ENCODE results near the gene TMEM130.

The TMEM130 gene, protein sequence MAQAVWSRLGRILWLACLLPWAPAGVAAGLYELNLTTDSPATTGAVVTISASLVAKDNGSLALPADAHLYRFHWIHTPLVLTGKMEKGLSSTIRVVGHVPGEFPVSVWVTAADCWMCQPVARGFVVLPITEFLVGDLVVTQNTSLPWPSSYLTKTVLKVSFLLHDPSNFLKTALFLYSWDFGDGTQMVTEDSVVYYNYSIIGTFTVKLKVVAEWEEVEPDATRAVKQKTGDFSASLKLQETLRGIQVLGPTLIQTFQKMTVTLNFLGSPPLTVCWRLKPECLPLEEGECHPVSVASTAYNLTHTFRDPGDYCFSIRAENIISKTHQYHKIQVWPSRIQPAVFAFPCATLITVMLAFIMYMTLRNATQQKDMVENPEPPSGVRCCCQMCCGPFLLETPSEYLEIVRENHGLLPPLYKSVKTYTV

DNA sequence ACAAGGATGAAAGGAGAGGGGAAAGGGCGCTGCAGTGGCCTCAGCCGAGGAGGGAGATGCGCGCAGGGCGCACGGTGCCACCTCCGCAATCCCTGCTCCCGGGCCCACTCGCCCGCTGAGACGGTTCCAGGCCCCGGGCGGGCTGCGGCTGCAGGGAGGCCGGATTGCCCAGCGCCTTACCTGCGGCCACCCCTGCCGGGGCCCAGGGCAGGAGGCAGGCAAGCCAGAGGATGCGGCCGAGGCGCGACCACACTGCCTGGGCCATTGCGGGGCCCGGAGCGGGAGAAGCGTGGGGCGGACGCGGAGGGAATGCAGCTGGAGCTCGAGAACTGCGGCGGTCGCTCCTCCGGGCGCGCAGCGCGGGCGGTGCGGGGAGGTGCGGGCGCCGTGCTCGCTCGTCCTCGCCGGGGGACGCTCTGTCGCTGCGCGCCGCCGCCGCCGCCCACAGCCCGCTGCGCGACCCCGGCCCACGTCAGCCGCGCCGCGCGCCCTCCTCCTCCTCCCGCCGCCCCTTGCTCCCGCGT, at the start of gene TMEM130:
TSS of gene TMEM130 (minus strand) at position 418 of the 524 bp plus-strand sequence. CDS start at position 265, 153 bp downstream.
- no peak for DNase-seq (ENCODE audit: low read depth in 1 of 2, low spot score in 1 of 2)

DNA sequence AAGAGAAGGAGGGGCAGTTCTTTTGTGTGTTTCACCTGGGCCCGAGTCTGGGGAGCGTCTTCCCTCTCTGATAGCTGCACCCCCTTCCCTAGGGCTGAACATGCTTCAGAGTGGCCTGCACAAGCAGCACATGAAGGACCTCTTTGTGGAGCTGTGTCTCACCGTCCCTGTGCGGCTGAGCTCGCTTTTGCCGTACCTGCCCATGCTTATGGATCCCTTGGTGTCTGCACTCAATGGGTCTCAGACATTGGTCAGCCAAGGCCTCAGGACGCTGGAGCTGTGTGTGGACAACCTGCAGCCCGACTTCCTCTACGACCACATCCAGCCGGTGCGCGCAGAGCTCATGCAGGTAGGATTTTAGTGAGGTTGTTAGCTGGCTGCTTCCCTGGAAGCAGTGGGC, 47.5 kb upstream of the TMEM130 start:
- no peak for DNase-seq (ENCODE audit: low read depth in 1 of 2, low spot score in 1 of 2)

DNA sequence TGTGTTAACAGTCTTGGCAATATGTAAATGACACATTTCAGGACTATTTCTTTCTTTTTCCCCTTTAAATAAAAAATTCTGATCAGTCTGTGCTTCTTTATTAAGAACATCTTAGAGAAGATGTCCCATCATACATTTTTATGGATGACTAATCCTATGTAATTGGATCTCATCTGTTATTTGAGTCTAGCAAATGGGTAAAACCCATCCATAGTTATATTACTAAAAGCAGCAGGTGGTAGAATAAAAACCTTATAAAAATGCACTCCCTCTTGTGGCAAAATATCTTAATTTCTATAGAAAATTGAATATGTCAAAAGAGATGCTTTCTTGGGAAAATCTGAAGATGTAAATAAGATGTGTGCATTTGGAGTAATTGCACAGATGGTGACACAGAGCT, 43.8 kb upstream of the TMEM130 start:
- no peak for DNase-seq (ENCODE audit: low read depth in 1 of 2, low spot score in 1 of 2)

DNA sequence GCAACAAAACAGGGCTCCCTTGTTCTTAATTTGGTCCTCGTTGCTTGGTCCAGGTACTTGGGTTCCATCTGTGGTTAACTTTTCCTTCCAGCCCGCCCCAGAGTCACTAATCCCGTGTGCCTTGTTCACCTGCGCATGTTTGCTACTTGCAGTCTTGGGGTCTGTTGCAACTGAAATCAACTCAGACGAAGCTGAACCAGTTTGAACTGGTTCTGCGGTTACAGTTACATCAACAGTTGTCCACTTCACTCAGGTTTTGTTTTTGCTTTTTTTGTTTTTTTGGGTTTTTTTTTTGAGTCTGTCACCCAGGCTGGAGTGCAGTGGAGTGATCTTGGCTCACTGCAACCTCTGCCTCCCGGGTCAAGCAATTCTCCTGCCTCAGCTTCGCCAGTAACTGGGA, 43.2 kb upstream of the TMEM130 start:
- DNase-seq (ENCODE audit: low read depth in 1 of 2, low spot score in 1 of 2), result no peak

DNA sequence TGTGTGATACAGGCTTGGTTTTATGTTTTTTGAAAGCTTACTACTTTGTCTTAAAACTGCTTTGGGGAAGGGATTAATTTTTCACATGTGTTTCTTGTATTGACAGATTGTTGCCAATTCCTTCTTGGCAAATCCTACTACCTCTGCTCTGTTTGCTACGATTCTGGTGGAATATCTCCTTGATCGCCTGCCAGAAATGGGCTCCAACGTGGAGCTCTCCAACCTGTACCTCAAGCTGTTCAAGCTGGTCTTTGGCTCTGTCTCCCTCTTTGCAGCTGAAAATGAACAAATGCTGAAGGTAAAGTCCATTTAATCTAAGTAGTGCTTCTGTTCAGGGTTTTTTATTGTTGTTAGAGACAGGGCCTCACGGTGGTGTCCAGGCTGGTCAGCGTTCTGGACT, 42.1 kb upstream of the TMEM130 start:
- DNase-seq (ENCODE audit: low read depth in 1 of 2, low spot score in 1 of 2), result no peak

DNA sequence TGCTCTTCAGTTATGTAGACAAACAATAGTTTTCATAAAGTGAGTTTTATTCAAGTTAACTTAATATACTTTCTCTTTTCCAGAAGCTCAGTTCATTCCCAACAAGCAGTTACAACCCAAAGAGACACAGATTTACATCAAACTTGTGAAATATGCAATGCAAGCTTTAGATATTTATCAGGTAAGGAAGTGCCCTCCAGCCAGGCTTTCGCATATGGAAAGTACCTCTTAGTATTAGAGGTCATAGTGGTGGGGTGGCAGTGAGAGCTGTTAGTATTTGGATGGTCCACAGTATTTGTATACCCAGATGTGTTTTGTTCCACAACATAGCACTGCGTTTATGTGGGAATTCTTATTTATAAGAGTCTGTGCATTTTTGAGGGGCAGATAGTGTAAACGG, 40.6 kb upstream of the TMEM130 start:
- DNase-seq (ENCODE audit: low read depth in 1 of 2, low spot score in 1 of 2), result no peak

DNA sequence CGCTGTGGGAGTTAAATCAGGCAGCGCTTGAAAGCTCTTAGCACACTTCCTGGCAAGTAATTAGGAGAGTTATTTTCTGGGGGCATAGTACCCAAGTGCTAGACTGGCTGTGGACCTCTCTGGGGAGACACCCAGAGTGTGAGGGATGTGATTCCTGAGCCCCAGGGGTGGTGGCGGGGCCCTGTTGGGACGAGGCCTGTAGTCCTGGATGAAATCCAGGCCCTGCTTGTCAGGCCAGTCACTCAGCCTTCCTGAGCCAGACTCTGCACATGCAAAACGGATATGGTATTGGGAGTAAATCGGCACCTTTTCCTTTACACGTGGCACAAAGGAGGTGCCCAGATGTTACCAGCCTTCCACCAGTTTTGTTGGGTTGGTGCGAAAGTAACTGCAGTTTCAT, 39.7 kb upstream of the TMEM130 start:
- DNase-seq (ENCODE audit: low read depth in 1 of 2, low spot score in 1 of 2), result no peak

DNA sequence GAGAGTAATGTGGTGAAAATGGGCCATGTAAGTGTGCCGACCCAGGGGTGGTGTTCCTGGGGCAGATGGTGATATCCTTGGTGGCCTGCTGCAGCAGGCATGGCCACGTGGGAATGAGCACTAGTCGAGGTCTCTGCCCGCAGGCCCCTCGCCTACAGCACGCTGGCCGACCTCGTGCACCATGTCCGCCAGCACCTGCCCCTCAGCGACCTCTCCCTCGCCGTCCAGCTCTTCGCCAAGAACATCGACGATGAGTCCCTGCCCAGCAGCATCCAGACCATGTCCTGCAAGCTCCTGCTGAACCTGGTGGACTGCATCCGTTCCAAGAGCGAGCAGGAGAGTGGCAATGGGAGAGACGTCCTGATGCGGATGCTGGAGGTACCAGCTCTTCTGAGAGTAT, 38.8 kb upstream of the TMEM130 start:
- DNase-seq (ENCODE audit: low read depth in 1 of 2, low spot score in 1 of 2), result no peak

DNA sequence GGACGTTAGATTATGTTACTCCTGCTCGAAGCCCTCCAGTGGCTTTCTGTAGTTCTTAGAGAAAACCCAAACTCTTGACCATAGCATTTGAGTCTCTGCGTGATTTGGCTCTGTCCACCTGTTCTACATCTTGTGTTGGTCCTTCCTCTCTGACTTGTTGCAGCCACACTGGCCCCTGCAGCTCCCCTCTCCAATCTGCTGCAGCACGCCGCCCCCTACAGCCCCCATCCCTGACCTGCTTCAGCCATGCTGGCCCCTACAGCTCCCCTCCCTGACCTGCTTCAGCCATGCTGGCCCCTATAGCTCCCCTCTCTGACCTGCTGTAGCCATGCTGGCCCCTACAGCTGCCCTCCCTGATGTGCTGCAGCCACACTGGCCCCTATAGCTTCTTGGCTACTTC, 37.8 kb upstream of the TMEM130 start:
- no peak for DNase-seq (ENCODE audit: low read depth in 1 of 2, low spot score in 1 of 2)

DNA sequence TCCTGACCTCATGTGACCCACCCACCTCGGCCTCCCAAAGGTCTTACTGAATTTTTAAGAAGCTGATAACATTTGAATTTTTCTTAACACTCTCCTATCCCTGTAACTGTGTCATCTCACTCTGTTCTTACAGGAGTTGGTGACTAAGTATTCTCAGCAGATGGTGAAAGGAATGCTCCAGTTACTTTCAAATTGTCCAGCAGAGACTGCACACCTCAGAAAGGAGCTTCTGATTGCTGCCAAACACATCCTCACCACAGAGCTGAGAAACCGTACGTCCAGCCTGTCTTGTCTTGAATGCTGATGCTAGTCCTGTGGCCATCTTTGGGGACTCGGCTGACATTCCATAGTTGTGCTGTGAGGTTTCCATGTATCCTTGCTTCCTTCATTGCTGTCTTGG, 33.4 kb upstream of the TMEM130 start:
- DNase-seq (ENCODE audit: low read depth in 1 of 2, low spot score in 1 of 2), result no peak

DNA sequence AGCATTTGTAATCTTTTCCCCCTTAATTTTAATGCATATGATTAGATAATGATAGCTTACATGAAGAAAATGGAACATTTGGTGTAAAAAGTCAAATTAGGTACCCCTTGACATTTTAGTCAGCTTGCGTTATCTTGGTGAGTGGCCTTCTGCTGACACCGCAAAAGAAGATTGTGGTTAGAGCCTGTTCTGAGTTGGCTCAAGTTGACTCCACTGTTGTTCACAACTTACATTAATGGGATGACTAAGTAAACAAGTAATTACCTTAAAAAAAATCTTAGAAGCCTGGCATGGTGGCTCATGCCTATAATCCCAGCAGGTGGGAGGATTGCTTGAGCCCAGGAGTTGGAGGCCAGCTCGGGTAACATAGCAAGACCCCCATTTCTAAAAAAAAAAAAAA, 32.7 kb upstream of the TMEM130 start:
- DNase-seq (ENCODE audit: low read depth in 1 of 2, low spot score in 1 of 2), result no peak

DNA sequence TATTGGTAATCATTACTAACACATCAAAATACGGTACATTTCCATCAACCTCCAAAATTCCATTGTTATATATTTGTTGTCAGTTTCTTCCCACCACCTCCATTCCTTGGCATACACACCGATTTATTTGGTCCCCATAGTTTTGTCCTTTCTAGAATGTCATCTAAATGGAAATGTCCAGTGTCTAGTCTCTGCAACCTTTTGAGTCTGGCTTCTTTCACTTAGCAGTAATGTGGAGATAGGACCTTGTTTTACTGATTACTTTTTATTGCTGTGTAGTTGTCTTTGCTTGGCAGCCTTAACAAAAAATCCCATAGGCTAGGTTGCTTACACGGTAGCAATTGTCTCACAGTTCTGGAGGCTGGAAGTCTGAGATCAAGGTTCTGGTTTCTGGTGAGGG, 31.0 kb upstream of the TMEM130 start:
- no peak for DNase-seq (ENCODE audit: low read depth in 1 of 2, low spot score in 1 of 2)

DNA sequence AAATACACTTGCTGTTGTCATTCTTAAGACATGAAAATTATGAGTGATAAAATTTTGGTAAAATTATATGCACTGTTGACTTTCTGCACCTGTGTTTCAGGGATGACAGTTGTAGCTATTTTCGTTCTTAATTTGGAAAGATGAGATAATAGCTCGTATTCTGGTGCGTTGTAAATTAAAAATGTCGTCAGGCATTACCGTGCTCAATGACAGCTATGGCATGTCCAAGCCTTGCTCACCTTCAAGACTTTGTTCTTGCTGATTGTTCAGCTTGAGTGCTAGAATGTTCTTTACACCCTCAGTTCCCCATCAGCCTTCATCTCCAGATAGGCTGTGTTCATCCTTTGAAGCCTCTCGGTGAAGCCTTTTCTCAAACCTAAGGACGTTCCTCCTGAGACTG, 30.0 kb upstream of the TMEM130 start:
- DNase-seq (ENCODE audit: low read depth in 1 of 2, low spot score in 1 of 2), result no peak

DNA sequence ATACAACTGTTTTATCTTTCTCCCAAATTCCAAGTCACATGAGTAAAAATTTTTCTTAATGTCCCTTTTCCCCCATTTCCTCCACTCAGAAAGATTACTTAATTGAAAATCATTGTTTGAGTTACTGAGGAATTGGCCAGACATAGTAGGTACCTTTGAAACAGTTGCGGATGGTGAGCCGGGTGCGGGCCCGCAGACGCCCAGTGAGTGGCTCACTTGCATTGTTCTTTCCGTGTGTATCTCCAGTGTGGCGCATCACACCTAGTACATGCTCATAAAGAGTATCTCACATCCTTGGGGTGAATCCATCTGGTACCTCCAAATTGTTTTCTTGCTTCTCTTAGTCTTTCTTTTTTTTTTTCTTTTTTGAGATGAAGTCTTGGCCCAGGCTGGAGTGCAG, 22.8 kb upstream of the TMEM130 start:
- DNase-seq (ENCODE audit: low read depth in 1 of 2, low spot score in 1 of 2), result no peak

DNA sequence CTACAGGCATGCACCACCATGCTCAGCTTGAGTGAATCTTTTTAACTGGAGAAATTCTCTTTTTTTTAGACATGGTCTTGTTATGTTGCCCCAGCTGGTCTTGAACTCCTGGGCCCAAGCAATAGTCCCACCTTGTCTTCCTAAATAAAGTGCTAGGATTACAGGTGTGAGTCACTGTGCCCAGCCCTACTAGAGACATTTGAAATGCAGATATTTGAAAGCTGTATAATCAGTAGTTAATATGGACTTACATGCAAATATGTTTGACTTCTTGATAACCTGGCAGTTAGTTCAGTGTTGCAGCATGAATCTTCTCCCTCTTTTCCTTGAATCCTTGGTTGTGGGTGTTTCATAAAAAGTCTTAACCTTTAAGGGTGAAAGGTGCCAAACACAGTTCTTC, 17.2 kb upstream of the TMEM130 start:
- DNase-seq (ENCODE audit: low read depth in 1 of 2, low spot score in 1 of 2), result no peak

DNA sequence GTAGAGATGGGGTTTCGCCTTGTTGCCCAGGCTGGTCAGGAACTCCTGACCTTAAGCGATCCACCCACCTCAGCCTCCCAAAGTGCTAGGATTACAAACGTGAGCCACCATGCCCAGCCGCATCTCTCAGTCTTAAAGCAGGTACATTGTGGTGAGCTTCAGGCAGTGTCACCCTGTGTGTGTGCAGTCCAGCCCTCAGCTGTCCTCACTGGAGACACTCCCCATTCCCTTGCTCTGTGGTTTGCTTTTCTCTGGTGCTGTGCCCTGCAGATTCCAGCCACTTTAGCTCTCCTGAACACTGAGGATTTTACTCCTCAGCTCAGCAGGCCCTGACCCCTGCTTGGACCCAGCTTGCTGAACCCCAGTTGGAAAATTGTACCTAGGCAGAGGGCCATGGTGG, 14.6 kb upstream of the TMEM130 start:
- no peak for DNase-seq (ENCODE audit: low read depth in 1 of 2, low spot score in 1 of 2)

DNA sequence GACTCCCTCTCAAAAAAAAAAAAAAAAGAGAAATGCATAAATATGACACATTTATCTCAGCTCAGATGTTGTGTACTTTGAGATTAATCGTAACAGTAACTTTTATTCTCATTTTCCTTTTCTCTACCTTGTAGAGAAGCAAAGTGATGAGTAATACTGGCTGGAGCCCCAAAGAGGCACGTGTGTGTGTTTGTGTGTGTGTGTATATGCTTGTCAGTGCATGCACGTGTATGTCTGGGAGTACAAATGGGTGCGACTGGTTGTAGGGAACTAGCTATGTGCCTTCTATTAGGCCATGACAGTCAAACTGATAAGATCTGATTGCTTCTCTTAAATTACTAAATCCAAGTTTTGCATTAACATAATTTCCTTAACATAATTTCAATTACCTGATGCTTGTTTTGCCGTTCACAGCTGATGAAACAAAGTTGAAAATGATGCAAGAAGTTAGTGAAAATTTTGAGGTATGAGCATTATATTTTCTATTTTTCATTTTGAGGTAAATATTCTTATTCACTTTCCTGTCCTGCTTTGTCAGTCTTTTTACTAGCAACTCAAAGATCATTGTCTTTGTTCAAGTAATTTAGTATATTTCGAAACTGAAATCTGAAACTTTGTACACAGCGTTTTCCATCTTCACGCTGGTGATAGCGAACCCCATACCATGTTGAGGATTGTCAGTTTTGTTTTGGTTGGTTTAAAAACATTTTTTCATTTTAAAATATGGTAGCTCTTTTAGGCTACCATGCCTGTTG, 11.9 kb upstream of the TMEM130 start:
- DNase-seq (ENCODE audit: low read depth in 1 of 2, low spot score in 1 of 2), result no peak

DNA sequence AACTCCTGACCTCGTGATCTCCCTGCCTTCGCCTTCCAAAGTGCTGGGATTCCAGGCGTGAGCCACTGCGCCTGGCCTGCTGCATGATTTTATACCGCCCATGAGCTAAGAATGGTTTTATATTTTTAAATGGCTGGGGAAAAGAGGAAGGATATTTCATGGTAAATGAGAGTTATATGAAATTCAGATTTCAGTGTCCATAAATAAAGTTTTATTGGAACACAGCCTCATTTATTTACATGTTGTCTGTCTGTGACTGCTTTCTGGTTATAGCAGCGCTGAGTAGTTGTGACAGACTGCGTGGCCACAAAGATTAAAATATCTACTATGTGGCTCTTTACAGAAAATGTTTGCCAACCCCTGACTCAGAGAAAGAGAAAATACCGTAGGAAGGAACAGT, 10.7 kb upstream of the TMEM130 start:
- DNase-seq (ENCODE audit: low read depth in 1 of 2, low spot score in 1 of 2), result no peak

DNA sequence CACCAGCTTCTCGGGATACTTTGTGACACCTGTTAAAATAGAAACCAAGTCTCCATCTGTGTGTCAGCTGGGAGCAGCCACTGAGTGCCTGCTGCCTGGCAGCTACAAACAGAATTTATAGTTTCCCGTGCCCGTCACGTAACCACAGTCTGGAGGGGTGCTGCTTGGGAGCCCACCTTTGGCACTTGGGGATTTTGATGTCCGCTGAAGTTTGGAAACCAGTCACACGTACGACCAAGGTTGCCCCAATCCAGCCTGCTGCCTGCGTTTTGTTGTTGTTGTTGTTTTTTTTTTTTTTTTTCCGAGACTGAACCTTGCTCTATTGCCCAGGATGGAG, 10.1 kb upstream of the TMEM130 start:
- no peak for DNase-seq (ENCODE audit: low read depth in 1 of 2, low spot score in 1 of 2)

DNA sequence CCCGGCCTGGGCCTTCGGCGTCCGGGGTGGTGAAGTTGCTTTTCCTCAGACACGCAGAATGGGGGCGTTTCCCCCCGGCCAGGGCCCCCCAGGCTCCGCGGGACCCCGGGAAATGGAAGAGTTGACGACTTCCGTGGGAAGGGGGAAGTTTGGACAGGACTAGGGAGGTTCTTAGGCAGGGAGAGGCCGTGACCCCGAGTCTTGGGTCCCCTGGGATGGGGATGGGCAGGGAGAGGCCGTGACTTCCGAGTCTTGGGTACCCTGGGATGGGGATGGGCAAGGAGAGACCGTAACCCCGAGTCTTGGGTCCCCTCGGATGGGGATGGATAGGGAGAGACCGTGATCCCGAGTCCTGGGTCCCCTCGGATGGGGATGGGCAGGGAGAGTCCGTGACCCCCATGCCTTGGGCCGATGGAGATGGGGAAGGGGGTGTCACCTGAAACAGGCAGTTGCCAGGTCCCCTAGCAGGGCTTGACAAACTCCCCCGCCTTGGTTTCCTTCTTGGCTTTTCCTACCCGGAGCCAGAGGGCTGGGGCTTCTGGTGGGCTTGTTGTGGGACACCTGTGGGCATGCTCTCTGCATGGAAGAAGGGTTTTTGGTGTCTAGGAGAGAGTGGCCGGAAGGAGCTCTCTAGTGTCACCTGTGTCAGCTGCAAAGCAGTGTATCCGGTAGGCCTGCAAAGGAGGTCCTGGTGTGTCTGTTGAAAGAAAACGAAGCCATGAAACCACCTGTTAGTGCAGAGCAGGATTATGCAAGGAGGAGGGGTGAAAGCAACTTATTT, 9.6 kb upstream of the TMEM130 start:
- DNase-seq (ENCODE audit: low read depth in 1 of 2, low spot score in 1 of 2), result peak; percentile 24 to 45

DNA sequence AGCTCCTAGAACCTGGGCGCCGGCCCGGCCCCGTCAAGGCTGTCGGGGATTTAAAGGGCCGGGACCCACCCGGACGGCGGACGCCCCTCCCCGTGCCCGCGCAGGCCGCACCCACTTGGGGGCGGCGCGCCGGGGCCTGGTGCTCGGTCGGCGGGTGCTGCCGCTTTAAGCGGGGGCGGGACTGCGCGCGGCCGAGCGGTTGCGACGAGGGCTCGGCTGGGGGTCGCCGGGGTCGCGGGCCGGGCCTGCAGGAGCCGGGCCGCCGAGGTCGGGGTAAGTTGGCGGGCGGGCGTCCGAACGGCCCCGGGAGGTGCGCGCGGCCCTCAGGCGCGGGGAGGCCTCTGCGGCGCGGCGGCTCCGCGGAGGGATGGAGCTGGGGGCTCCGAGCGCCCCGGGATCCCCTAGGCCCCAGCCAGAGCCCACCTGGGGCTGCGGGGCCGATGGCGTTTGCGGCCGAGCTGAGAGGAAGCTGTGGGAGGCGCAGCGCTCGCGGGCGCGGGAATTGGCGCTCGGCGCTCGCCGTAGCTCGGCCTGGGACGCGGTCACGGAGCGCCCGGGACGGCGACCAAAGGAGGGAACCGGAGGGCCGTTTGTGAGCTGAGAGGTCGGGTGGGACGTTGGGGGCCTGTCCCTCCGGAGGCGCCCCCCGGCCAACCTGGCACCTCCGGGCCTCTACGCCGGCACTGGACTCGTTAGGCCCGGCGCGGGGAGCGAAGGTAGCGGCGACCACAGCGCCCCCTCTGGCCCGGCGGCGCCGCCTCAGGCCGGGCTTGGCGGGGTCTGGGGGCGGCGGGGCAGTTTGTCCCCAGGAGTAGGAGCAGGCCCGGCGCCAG, 8.8 kb upstream of the TMEM130 start, which contains the start of gene TRRAP:
TSS of gene TRRAP (plus strand) at position 168 of the 833 bp plus-strand sequence. CDS start 2,619 bp downstream, outside the sequence.
- DNase-seq (ENCODE audit: low read depth in 1 of 2, low spot score in 1 of 2), result peak; percentile 53 to 68

Measured in activated T-helper 1 cell treated with anti-CD3 and anti-CD28 coated beads, Interleukin-2, amount 50 U/mL, for 16 hours (primary cell).